ENCODE data around the gene RASAL2.

RASAL2 gene

DNA sequence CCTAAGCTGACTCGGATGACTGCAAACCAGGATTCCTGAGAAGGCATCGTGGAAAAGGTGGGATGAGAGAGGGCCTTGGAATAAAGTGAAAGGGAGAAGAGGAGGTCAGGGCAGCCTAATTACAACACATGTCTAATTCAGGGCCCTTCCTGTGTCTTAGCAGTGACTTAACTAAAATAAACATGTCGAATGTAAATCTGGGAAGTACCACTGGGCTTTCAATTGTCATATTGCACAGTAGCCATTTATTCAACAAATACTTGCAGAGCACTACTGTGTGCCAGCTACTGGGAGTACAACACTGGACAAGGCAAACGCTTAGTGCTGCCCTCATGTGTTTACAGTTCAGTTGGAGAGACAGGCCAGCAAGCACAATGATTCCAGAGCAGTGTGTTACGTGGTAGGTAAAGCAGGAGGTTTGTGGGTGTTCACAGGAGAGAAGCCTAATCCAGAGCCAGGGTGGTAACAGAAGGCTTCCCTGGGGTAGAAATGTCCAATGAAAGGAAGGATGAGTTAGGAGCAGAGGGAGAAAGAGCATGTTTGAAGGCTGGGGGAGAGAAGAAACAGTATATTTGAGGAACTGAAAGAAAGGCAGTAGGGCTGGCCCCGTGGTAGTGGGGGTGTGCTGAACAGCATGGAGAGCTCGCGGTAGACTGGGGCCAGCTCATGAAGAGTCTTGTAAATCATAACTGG lies 38.0 kb upstream of the RASAL2 start:
- Histone ChIP-seq H3K4me2 (ENCODE audit: low read depth, low read length, poor library complexity, severe bottlenecking) (peak overlapping the region; percentile 45), H2AFZ (ENCODE audit: low read depth, low read length, severe bottlenecking) (peak overlapping the region; percentile 23), H3K9me2 (replicated peaks; ENCODE audit: insufficient read depth, low read length) (no peaks in the 10 kb centered on the region)

DNA sequence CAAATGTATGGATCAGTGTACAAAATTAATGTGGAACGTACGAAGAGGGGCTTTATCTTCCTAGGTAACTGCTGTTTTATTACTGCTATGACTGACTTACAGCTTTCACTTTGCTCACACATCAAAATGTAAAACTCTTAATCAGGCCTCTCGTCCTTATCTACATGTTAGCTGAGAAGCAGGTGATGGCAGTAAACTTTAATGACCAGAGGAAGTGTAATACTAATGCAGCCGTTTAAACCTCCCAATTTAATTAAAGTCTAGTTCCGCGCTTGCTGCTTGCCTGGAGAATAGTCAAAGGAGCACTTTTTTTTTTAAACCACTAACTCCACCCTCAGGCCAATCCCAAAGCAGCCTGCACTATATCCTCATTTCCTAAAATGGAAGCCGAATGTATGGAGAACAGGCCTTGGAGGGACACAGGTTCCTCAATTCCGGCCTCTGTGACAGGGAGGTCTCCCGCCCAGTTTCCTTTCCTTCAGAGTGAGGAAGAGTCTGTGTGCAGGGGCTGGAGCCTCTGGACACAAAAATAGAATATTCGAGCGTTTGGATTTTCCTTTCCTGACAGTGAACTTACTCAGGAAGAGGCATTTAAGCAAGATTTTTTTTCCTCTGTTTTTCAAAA lies 36.7 kb upstream of the RASAL2 start:
- TF ChIP-seq, protein P1, sequence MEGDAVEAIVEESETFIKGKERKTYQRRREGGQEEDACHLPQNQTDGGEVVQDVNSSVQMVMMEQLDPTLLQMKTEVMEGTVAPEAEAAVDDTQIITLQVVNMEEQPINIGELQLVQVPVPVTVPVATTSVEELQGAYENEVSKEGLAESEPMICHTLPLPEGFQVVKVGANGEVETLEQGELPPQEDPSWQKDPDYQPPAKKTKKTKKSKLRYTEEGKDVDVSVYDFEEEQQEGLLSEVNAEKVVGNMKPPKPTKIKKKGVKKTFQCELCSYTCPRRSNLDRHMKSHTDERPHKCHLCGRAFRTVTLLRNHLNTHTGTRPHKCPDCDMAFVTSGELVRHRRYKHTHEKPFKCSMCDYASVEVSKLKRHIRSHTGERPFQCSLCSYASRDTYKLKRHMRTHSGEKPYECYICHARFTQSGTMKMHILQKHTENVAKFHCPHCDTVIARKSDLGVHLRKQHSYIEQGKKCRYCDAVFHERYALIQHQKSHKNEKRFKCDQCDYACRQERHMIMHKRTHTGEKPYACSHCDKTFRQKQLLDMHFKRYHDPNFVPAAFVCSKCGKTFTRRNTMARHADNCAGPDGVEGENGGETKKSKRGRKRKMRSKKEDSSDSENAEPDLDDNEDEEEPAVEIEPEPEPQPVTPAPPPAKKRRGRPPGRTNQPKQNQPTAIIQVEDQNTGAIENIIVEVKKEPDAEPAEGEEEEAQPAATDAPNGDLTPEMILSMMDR (IDR thresholded peaks at IDR 0.05; ENCODE audit: insufficient read depth, low read length, poor library complexity, severe bottlenecking), result no peak
- TF ChIP-seq EZH2phosphoT487 (conservative IDR thresholded peaks at IDR 0.05; ENCODE audit: low read length), result no peak
- H3K27me3 ChIP-seq (ENCODE audit: low read length), result no peaks in the 10 kb centered on the region
- no peaks in the 10 kb centered on the region for H4K20me1 ChIP-seq (ENCODE audit: low read depth, low read length)
- no peak overlapping the region for H3K4me2 ChIP-seq (ENCODE audit: low read depth, low read length, poor library complexity, severe bottlenecking)
- H3K79me2 ChIP-seq (ENCODE audit: insufficient read depth, low read length), result no peaks in the 10 kb centered on the region
- H3K27ac ChIP-seq (ENCODE audit: low read depth, low read length), result no peak overlapping the region
- no peaks in the 10 kb centered on the region for H3K36me3 ChIP-seq (ENCODE audit: low read length)
- H3F3A ChIP-seq (ENCODE audit: insufficient read depth), result no peaks in the 10 kb centered on the region
- H3K9me2 ChIP-seq (replicated peaks; ENCODE audit: insufficient read depth, low read length), result no peaks in the 10 kb centered on the region
- H2AFZ ChIP-seq (ENCODE audit: low read depth, low read length, severe bottlenecking), result no peak overlapping the region
- no peak overlapping the region for H3K9ac ChIP-seq (ENCODE audit: low read length)
- H3K4me3 ChIP-seq (ENCODE audit: insufficient read depth, low read length, poor library complexity, severe bottlenecking), result no peak overlapping the region
- no peaks in the 10 kb centered on the region for H3K9me3 ChIP-seq (ENCODE audit: insufficient read depth, low read length)

More for the DNA sequence above, 38.0 kb upstream of the RASAL2 start:
- Histone ChIP-seq H3K27me3 (ENCODE audit: low read length) (no peaks in the 10 kb centered on the region), H3K79me2 (ENCODE audit: insufficient read depth, low read length) (no peaks in the 10 kb centered on the region), H4K20me1 (ENCODE audit: low read depth, low read length) (no peaks in the 10 kb centered on the region), H3K9me3 (ENCODE audit: insufficient read depth, low read length) (no peaks in the 10 kb centered on the region), H3K36me3 (ENCODE audit: low read length) (no peaks in the 10 kb centered on the region), H3K9ac (ENCODE audit: low read length) (peak overlapping the region; percentile 32; the same call in 1 of the 2 replicates), H3K4me3 (ENCODE audit: insufficient read depth, low read length, poor library complexity, severe bottlenecking) (no peak overlapping the region), H3K27ac (ENCODE audit: low read depth, low read length) (peak overlapping the region; percentile 43), H3F3A (ENCODE audit: insufficient read depth) (no peaks in the 10 kb centered on the region)
- TF ChIP-seq, protein P1 (IDR thresholded peaks at IDR 0.05; ENCODE audit: insufficient read depth, low read length, poor library complexity, severe bottlenecking), result peak; percentile 19
- no peak for TF ChIP-seq EZH2phosphoT487 (conservative IDR thresholded peaks at IDR 0.05; ENCODE audit: low read length)

DNA sequence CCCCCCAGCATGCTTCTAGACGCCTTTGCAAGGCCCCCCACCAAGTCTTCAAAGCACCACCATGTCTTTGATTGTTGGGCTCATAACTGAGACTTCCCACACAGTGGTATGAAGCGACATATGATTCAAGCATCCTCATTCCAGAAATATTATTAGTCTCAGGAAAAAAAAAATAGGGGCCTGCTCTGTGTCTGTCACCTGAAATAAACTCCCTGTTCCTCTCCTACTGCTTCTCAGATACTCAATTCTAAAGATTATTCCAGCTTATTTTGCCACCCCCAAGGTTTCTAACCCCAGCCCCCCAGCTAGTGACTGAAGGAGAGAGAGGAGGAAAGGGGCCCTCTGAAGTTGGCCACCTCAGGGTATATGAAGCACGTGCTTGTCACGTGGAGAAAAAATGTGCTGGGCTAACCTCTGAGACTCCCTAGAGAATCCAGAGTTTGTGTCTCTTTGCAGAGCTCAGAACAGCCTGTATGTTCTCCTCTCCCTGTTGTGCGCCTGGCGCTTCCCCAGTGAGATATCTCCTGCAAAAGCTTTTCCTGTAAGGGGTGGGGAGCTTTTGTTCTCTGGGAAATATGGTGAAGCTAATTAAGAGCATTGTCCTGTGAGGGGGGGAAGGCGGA lies 35.9 kb upstream of the RASAL2 start:
- no peaks in the 10 kb centered on the region for H3K36me3 ChIP-seq (ENCODE audit: low read length)
- H3K9ac ChIP-seq (ENCODE audit: low read length), result no peak overlapping the region
- H4K20me1 ChIP-seq (ENCODE audit: low read depth, low read length), result no peaks in the 10 kb centered on the region
- H3K79me2 ChIP-seq (ENCODE audit: insufficient read depth, low read length), result no peaks in the 10 kb centered on the region
- no peak overlapping the region for H3K27ac ChIP-seq (ENCODE audit: low read depth, low read length)
- no peaks in the 10 kb centered on the region for H3K27me3 ChIP-seq (ENCODE audit: low read length)
- peak overlapping the region; percentile 28 for H2AFZ ChIP-seq (ENCODE audit: low read depth, low read length, severe bottlenecking)
- no peaks in the 10 kb centered on the region for H3F3A ChIP-seq (ENCODE audit: insufficient read depth)
- H3K4me2 ChIP-seq (ENCODE audit: low read depth, low read length, poor library complexity, severe bottlenecking), result no peak overlapping the region
- H3K9me2 ChIP-seq (replicated peaks; ENCODE audit: insufficient read depth, low read length), result no peaks in the 10 kb centered on the region
- TF ChIP-seq EZH2phosphoT487 (conservative IDR thresholded peaks at IDR 0.05; ENCODE audit: low read length), result no peak
- TF ChIP-seq, protein P1 (IDR thresholded peaks at IDR 0.05; ENCODE audit: insufficient read depth, low read length, poor library complexity, severe bottlenecking), result no peak
- no peaks in the 10 kb centered on the region for H3K9me3 ChIP-seq (ENCODE audit: insufficient read depth, low read length)
- H3K4me3 ChIP-seq (ENCODE audit: insufficient read depth, low read length, poor library complexity, severe bottlenecking), result no peak overlapping the region
